ENCODE data around the gene PRKG1.
A peak's percentile ranks its signal among the peaks of the same experiment; 100 is the strongest.

PRKG1 gene

DNA sequence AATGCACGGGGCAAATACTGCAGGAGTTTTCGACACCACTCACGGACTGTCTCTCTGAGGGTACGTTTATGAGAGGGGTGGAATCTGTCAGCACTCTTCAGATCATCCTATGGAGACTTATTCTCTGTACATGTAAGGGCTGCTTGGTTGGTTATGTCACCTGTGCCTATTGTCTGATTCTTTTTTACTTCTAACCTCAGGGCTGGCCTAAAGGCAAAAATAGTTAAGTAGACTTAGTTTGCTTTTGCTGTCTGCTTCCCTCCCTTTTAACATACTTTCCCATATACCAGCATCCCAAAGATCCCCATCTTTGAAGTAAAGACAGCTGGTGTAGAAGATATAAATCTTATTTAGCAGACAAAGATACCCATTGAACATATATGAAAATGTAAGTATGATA lies 105.9 kb downstream of the PRKG1 start:
- no peak for TF ChIP-seq CTCF (conservative IDR thresholded peaks at IDR 0.05; ENCODE audit: low read length)
- no peak overlapping the region for H3K4me3 ChIP-seq (ENCODE audit: low read length)
- DNase-seq (ENCODE audit: low read depth) = no peak

DNA sequence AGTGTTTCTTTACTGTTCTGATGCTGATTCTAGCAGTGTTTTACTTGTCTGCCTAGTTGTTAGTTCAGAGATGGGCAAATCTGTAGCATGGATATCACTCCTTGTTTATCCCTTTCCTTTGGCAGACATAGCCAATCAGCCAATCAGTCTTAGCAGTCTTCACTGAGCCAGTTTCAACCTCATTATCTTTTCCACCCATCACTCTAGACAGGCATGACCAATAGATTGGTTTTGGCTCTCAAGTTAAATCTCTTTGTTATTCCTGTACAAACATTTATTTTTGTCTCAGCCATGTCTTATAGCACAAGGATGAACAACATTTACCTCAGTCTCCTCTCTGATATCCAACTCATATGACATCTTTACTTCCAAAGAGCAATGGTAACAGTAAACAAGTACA lies 109.5 kb downstream of the PRKG1 start:
- H3K4me3 ChIP-seq (ENCODE audit: low read length) = no peak overlapping the region
- TF ChIP-seq CTCF (conservative IDR thresholded peaks at IDR 0.05; ENCODE audit: low read length) = no peak
- no peak for DNase-seq (ENCODE audit: low read depth)

DNA sequence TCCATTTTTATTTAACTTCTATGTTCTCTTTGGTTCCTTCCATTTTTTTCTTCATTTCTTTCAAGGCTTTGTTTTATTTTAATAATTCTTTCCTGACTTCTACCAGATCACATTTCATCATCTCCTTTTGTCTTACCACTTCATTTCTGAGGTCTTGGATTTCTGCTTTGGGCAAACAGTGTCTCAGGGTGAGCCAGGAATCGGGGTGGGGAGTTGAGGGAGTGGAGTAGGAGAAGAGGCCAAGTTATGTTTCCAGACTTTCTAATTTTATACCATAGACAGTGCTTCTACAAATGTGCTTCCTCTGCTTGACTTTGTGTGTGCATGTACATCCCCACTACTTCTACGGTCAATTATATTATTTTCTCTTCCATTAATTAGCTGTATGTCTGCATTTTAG lies 112.1 kb downstream of the PRKG1 start:
- no peak for TF ChIP-seq CTCF (conservative IDR thresholded peaks at IDR 0.05; ENCODE audit: low read length)
- no peak overlapping the region for H3K4me3 ChIP-seq (ENCODE audit: low read length)
- DNase-seq (ENCODE audit: low read depth) = peak; percentile 46

GRCh38 chr10:51188008-51188407 lies 113.7 kb downstream of the PRKG1 start:
- no peak for DNase-seq (ENCODE audit: low read depth)

DNA sequence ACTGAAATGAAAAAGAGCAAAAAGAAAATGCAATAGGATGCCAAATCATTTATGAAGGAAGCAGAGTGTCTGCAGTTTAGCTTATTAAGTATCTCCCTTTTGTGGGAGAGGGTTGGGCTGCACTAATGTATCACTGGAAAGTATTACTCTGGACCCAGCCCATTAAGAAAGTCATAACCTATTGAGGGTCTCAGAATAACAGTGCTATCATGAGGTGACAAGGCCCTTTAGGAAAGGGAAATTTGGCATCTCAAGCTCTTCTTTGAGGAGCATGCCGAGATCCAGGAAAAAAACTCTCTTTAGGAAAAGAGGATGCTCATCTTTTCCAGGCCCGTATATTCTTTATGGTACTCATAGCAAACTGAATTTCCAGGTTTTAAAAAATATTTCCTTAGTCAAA lies 114.6 kb downstream of the PRKG1 start:
- no peak for TF ChIP-seq CTCF (conservative IDR thresholded peaks at IDR 0.05; ENCODE audit: low read length)
- no peak overlapping the region for H3K4me3 ChIP-seq (ENCODE audit: low read length)
- no peak for DNase-seq (ENCODE audit: low read depth)

More at GRCh38 chr10:51188008-51188407, 113.7 kb downstream of the PRKG1 start:
- TF ChIP-seq CTCF (conservative IDR thresholded peaks at IDR 0.05; ENCODE audit: low read length) = no peak
- H3K4me3 ChIP-seq (ENCODE audit: low read length) = no peak overlapping the region

DNA sequence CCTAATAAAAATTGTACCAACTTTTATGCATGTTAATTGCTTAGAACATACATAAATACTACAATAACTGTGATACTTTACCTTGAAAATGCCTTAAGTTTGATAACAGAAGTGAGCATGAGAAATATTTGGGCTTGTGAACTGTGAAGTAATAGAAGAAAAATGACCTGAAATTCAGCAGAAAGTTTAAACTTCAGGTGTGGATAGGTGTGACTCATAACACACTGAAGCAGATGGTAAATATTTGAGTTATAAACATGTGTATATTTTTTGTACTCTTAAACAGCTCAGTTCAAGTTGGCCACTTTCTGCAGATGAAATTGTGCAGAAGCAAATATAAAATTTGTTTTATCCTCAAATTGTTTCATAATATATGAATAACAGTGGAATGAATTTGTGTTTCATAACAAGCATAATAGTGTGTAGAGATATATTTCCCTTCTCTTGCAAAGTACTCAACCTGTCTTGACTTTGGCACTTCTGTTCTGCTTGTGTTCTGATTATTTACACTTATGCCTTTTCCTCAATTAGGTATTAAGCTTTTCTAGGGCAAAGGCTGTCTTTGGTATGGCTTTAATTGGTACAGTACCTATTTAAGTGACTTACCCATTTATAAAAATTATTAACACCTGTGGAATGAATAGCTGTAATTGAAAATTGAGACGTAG lies 122.4 kb downstream of the PRKG1 start:
- no peak overlapping the region for H3K4me3 ChIP-seq (ENCODE audit: low read length)
- no peak for TF ChIP-seq CTCF (conservative IDR thresholded peaks at IDR 0.05; ENCODE audit: low read length)
- no peak for DNase-seq (ENCODE audit: low read depth)

- TF ChIP-seq CTCF (conservative IDR thresholded peaks at IDR 0.05; ENCODE audit: low read length) = no peak
- no peak overlapping the region for H3K4me3 ChIP-seq (ENCODE audit: low read length)
- DNase-seq (ENCODE audit: low read depth) = no peak
Observed at GRCh38 chr10:51198170-51198569, 123.9 kb downstream of the PRKG1 start.

Measured in AG10803 (cell line).